GM21737 (cell line): ENCODE results near the gene ETV2.
A peak's percentile ranks its signal among the peaks of the same experiment; 100 is the strongest.
"Not testable (repeated sequence)": the region's sequence is repeated elsewhere in the genome, so short reads cannot be mapped to it uniquely, and the experiment has no call there.

Experiments
- ATAC-seq: cut with Tn5 transposase; IDR thresholded peaks from one replicate; pipeline ENCODE4 v1.9.1; 2021; ENCODE audit warnings: mild to moderate bottlenecking, moderate library complexity; ENCODE audit not compliant: unreplicated experiment

Gene ETV2

DNA sequence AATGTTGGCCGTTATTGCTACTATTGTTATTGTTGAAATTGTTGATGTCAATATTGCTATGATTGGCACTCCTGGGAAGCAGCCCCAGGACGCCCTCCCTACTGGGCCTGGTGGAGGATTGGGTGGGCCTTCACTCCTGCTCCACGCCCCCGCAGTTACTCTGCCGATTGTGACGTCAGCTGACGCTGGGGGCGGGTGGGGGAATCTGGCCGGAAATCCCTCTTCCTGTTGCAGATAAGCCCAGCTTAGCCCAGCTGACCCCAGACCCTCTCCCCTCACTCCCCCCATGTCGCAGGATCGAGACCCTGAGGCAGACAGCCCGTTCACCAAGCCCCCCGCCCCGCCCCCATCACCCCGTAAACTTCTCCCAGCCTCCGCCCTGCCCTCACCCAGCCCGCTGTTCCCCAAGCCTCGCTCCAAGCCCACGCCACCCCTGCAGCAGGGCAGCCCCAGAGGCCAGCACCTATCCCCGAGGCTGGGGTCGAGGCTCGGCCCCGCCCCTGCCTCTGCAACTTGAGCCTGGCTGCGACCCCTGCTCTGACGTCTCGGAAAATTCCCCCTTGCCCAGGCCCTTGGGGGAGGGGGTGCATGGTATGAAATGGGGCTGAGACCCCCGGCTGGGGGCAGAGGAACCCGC, at the start of gene ETV2:
TSS of gene ETV2 (plus strand) at position 231 of the 637 bp plus-strand sequence. CDS start 716 bp downstream, outside the sequence.
- ATAC-seq, result no peak

DNA sequence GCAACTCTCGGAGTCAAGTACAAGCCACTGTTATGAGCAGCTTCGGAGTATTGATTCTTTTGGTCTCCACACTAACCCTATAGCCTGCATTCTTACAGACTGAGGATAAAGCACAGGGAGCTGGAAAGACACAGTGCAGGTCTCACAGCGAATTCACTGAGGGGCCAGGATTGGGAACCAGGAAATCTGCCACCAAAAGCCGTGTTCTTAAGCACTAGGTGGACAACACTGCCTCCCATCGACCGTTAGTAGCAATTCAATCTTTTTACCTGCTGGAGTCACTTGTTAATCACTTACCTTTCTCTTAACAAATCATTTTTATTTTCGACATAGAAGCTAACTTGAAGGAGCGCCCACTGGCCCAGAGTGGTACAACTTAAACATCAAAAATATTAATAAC, 49.3 kb upstream of the ETV2 start:
- ATAC-seq, result no peak

- not testable (repeated sequence) for ATAC-seq
These were observed 46.5 kb upstream of the ETV2 start for GRCh38 chr19:35595026-35595425.

DNA sequence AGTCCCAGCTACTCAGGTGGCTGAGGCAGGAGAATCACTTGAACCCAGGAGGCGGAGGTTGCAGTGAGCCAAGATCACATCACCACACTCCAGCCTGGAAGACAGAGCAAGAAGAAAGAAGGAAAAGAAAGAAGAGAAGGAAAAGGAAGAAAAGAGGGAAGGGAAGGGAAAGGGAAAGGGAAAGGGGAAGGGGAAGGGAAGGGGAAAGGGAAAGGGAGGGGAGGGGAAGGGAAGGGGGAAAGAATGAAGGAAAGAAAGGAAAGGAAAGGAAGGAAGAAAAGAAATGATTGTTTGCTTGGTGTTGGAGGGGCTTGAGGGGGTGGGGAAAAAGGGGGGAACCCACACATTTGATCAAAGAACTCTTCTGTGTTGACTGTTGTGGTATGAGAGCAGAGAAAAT, 45.6 kb upstream of the ETV2 start:
- no peak for ATAC-seq

DNA sequence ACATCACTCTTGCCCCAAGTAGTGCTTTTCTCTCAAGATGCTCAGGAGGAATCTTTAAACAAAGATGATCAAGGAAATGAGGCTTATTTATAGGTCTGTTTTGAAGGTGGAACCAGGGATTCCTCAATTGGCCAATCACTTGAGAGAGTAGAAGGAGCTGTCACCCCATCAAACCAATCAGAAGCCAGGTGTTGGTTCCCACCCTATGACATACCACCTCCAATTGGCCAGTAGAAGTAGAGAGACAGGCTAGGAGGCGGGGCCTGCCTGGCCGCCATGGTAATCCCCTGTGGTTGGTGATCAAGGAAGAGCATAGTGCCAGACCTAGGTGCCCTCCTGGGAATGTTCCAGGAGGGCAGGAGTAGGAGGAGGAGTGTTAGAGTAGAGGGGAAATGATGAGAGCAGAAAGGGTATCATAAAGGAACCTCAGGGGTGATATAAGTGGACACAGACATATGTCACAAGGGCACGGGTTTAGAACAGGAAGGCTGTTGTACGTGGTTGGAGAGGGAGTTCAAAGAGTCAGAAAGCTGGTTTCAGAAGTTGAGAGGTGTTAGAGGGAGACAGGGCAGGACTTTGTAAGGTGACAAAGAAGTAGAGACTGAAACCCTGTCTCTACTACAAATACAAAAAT, 45.1 kb upstream of the ETV2 start:
- peak; percentile 78 for ATAC-seq

DNA sequence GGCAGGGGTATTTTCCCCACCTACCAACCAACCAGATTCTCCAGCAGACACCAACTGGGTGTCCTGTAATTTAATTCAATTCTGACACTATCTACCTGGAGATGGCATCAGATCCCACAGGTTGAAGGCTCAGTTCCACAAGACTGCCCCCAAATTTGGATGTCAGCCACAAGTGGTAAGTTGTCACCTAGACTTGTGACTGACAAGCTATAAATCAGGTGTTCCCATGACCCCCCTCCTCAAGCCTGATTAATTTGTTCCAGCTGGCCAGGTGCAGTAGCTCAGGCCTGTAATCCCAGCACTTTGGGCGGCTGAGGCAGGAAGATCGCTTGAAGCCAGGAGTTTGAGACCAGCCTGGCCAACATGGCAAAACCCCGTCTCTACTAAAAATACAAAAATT, 39.6 kb upstream of the ETV2 start:
- no peak for ATAC-seq

DNA sequence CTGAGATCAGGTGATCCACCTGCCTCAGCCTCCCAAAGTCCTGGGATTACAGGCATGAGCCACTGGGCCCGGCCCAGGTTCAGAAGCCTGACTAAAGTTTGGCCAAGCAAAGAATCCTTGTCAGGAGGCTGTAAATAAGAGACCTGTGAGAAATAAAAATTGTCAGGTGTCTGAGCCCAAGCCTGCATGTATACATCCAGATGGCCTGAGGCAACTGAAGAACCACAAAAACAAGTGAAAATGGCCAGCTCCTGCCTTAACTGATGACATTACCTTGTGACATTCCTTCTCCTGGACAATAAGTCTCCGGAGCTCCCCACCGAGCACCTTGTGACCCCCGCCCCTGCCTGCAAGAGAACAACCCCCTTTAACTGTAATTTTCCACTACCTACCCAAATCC, 37.1 kb upstream of the ETV2 start:
- not testable (repeated sequence) for ATAC-seq

GRCh38 chr19:35607170-35607569, 34.4 kb upstream of the ETV2 start:
- ATAC-seq, result not testable (repeated sequence)

DNA sequence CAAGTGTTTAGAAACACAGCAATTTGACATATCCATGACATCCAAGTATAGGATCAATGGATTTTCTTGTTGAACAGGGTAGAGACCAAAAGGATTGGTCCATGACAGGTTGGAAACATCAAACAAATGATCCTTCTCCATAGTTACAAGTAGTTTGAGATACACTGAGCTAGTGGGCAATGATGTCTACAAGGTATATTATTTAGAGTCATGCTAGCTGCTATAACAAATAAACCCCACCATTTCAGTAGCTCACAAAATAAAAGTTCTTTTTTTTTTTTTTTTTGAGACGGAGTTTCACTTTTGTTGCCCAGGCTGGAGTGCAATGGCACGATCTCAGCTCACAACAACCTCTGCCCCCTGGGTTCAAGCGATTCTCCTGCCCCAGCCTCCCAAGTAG, 33.9 kb upstream of the ETV2 start:
- ATAC-seq, result no peak

DNA sequence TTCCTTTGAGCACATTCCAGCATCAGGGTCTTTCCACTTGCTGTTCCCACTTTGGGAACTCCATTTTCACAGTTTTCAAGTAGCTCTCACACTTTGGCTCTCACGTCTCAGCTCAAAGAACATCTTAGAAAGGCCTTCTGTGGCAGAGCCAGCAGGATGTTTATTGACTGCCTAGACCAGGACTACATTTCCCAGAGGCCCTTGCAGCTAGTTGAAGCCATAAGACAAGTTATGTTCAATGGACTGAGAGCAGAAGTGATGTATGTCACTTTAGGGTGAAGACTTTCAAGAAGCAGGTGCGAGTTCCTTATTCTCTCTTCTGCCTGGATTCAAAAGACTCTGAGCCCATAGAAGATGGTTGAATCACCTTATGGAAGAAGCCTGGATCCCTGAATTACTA, 33.3 kb upstream of the ETV2 start:
- ATAC-seq, result no peak

DNA sequence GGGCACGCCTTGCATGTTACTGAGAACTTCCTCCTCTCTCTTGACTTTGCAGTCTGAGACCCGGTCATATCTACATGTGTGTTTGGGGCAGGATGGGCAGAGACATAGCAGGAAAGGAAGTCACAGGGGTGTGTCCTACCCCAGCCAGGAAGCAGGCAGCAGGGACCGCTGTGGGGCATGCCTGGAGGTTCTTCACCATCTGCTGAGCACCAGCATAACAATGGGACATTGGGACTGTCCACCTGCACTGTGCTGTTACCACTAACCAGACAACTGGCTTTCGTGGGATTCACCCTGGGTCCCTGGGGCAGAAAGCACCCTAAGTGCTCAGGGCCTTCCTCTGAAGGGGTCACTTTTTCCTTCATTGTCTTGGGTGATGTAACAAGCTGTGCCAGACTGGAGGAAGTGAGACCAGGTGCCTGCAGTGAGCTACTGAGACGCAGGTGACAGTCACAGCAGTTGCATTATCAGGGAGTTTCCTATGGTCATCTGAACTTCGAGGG, 31.6 kb upstream of the ETV2 start:
- ATAC-seq, result peak; percentile 39

DNA sequence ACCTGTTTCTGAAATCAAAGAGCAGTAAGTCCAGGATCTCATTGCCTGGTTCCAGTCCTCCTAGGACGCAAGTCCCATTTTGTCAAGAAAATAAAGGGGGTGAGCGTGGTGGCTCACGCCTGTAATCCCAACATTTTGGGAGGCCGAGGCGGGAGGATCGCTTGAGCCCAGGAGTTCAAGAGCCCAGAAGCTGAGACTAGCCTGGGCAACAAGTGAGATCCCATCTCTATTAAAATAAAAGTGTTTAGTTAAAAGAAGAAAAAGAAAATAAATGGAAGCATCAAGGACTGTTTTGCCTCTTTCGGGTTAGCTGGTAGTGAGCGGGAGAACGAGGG, 29.4 kb upstream of the ETV2 start:
- no peak for ATAC-seq

GRCh38 chr19:35612559-35613321, 28.8 kb upstream of the ETV2 start, which contains the start of gene HAUS5:
Gene HAUS5, plus strand, starts transcription at chr19:35612735. Its CDS starts 60 bp downstream, at chr19:35612795.
- ATAC-seq, result peak; percentile 66

DNA sequence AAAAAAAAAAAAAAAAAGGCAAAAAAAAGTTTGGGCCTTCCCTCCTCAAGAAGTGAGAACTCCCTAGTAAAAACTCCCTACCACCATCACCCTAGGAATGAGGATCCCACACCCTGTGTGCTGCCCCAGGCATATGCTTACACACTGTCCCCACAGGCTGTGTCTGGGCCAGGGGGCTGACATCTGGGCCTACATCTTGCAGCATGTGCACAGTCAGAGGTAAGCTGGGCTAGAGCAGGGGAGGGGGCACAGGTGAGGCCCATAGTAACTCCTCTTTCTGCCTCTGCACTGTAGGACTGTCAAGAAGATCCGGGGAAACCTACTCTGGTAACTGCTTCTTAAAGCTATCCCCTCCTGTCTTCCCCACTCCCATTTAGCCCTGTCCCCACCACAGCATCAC, 28.0 kb upstream of the ETV2 start:
- ATAC-seq, result no peak

- no peak for ATAC-seq
These were observed 26.5 kb upstream of the ETV2 start for GRCh38 chr19:35615036-35615435.

DNA sequence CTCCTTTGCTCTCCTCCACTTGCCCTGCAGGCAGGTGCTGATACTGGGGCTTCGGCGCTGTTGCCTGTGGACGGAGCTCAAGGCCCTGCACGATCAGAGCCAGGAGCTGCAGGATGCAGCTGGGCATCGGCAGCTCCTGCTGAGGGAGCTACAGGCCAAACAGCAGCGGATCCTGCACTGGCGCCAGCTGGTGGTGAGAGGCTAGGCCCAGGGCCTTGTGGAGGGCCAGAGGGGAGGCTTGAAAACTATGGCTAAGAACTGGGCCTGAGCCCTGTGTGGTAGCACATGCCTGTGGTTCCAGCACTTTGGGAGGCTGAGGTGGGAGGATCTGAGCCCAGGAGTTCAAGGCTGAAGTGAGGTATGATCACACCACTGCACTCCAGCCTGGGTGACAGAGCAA, 22.7 kb upstream of the ETV2 start:
- ATAC-seq, result no peak

DNA sequence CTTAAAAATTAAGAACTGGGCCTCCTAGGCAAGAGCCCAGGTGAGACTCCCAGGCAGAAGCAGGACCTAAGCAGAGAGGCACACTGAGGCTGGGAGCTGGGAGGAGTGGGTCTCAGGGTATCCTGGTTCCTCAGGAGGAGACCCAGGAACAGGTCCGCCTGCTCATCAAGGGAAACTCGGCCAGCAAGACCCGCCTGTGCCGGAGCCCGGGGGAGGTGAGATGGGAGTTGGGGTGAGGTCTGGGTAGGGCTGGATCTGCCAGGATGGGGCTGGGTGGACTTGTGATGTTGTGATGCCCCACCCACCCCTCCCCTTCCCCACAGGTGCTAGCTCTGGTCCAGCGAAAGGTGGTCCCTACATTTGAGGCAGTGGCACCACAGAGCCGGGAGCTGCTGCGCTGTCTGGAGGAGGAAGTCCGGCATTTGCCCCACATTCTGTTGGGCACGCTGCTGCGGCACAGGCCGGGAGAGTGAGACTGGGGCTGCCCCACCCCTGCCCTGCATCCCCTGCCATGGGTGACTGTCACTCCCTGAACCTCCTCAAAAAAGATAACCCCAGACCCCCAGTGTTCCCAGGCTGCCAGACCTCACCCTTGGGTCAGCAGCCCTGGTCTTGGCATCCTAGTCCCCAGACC, 22.1 kb upstream of the ETV2 start:
- ATAC-seq, result no peak

GRCh38 chr19:35620001-35620400, 21.5 kb upstream of the ETV2 start:
- no peak for ATAC-seq

DNA sequence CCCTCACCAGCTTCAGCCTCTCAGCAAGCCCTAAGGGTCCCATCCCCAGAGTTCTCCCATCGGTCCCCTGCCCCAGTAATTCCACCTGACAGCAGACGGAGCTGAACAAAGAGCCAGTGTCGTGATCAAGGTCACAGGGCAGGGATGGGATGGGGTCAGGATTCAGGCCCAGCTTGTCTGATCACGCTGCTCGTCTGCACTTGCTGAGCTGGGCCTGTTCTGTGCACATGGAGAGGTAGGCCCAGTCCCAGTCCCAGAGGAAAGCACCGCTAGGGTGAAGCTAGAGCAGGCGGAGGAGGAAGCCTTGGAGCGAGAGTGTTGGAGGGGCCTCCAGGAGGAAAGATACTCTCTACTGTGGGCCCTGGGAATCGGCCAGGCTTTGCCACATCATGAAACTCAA, 19.8 kb upstream of the ETV2 start:
- no peak for ATAC-seq

DNA sequence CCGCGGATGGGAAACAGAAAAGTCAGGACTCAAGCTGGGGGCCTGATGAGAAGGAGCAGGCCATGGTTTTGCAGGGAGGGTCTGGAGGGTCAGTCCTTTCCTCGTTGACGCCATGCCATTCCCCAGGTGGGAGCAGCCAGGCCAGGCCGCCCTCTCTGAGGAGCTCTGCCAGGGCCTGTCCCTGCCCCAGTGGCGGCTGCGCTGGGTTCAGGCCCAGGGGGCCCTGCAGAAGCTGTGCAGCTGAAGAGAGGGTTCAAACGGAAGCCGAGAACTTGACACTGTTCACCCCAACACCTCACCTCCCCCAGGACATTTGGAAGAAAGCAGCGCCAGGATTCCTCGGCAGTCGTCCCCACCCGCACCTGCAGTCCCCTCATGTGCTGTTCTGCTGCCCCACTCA, 18.8 kb upstream of the ETV2 start:
- ATAC-seq, result no peak

DNA sequence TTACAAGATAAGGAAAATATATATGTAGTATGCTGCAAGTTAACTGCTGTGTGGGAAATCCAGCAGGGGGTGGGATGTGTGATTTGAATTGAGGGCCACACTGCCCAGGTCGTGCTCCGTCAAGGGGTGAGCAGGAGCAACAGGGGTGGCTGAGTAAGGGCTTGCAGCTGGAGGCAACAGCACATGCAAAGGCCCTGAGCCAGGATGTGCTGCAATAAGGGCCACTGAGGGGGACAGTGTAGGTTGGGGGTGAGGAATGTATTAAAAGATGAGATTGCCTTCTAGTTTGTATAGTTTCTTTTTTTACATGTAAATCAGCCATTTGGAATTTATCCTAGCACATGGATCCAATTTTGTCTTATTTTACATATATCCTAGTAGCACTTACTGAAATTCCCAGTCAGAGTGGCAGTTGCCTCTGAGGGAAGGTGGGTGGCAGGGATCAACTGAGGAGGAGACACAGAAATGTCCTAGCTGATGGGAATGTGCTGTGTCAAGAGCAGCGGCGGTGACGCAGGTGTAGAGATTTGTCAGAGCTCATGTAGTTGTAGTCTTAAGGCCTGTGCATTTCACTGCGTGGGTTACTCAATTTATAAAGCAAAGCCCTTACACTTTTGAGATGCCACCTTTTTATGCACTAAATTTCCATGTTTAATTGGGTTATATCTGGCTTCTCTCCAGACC, 18.1 kb upstream of the ETV2 start:
- no peak for ATAC-seq
